ENCODE data around the gene MACROD1. TPM values are rescaled to one million over a fixed set of nuclear protein-coding genes. Genes with fewer than 3 reads are reported as not detected.
"Not testable (repeated sequence)": the region's sequence is repeated elsewhere in the genome, so short reads cannot be mapped to it uniquely, and the experiment has no call there.

The MACROD1 gene
- total RNA-seq, 1 experiment from 2014 or later = not detected

DNA sequence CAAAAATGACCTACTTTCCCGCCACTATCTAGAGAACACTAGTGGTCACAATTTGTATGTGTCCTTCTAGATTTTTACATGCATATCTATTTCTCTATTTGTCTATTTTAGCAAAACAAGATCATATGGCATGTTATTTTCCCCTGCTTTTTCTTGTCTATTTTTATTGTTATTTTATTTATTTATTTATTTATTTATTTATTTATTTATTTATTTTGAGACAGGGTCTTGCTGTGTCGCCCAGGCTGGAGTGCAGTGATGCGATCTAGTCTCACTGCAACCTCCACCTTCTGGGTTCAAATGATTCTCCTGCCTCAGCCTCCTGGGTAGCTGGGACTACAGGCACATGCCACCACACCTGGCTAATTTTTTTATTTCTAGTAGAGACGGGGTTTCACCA is 202.0 kb downstream of the MACROD1 start:
- H2AFZ ChIP-seq (ENCODE audit: low read length); H3K9me2 ChIP-seq (replicated peaks; ENCODE audit: insufficient read depth, low read length); H4K20me1 ChIP-seq (ENCODE audit: insufficient read depth, low read depth, low read length); H3K4me2 ChIP-seq (ENCODE audit: low read depth, low read length, poor library complexity, severe bottlenecking); H3K4me3 ChIP-seq (ENCODE audit: low read length); H3K4me1 ChIP-seq (ENCODE audit: low read length); DNase-seq; H3K27me3 ChIP-seq (ENCODE audit: low read length); H3K27ac ChIP-seq (ENCODE audit: low read length); H3K36me3 ChIP-seq (ENCODE audit: insufficient read depth, low read length); H3K9ac ChIP-seq (ENCODE audit: low read length); H3K79me2 ChIP-seq (ENCODE audit: low read length); H3K9me3 ChIP-seq (ENCODE audit: low read length): not testable (repeated sequence)

DNA sequence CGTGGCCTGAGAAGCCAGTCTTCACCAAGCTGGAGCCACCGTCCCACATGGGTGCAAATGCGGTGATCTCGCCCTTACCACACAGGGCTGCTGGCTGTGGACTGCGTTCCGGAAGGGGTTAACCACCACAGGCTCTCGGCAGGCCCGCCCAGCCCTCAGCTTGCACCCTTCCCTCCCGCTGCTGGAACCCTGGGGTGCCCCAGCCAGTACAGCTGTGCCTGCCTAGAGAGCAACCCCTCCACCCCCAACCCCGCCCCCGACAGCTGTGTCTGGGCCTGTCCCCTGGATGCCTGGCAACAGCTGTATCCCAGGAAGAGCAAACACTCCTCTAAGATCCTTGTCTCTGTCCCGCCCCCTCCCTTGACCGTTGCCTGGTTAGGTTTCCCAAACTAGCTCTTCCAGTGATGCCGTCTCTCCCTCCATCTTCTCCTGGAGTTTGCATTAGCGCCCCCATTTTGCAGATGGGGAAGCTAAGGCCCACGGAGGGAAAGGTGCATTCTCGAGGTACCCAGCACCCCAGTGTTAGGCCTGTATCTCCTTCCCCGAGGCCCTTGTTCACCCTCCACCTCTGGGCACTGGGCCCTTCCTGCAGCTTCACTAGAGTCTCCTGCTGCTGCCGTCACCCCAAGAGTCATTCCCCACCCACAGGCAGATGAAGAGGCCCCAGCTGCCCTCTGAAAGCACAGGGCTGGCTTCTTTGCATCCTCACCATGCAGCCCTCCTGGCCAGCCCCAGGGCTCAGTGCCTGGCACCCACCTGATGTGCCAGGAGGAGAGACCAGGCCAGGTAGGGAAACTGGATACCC is 204.1 kb downstream of the MACROD1 start:
- H3K9ac ChIP-seq (ENCODE audit: low read length) = no peak overlapping the region
- no peaks in the 10 kb centered on the region for H3K27me3 ChIP-seq (ENCODE audit: low read length)
- H3K79me2 ChIP-seq (ENCODE audit: low read length) = no peaks in the 10 kb centered on the region
- no peak overlapping the region for H3K4me3 ChIP-seq (ENCODE audit: low read length)
- H3K4me1 ChIP-seq (ENCODE audit: low read length) = no peaks in the 10 kb centered on the region
- H3K27ac ChIP-seq (ENCODE audit: low read length) = no peak overlapping the region
- no peaks in the 10 kb centered on the region for H3K9me3 ChIP-seq (ENCODE audit: low read length)
- no peak overlapping the region for H3K4me2 ChIP-seq (ENCODE audit: low read depth, low read length, poor library complexity, severe bottlenecking)
- no peaks in the 10 kb centered on the region for H3K36me3 ChIP-seq (ENCODE audit: insufficient read depth, low read length)
- H4K20me1 ChIP-seq (ENCODE audit: insufficient read depth, low read depth, low read length) = peaks cover 9% of the 10 kb centered on the region; the same call in 1 of the 2 replicates
- H3K9me2 ChIP-seq (replicated peaks; ENCODE audit: insufficient read depth, low read length) = no peaks in the 10 kb centered on the region
- no peak overlapping the region for H2AFZ ChIP-seq (ENCODE audit: low read length)
- DNase-seq = no peak

DNA sequence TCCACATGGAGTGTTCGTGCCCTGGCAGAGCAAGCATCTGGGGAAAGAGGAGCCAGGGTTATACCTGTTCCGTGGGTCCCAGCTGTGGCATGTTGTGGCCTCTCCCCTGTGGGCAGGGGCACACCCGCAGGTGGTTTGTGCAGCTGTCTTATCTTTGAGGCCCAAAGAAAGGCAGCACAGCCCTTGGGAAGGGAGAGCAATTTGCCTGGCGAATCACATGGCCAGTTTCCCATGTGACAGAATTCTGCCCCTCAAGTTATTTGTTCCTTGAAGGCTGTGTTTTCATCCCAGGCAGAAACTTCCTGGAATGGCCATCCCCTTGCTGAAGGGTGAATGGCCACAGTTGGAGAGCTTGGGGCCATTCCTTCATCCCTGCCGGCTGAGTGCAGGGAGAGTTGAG is 207.9 kb downstream of the MACROD1 start:
- H3K79me2 ChIP-seq (ENCODE audit: low read length) = no peaks in the 10 kb centered on the region

DNA sequence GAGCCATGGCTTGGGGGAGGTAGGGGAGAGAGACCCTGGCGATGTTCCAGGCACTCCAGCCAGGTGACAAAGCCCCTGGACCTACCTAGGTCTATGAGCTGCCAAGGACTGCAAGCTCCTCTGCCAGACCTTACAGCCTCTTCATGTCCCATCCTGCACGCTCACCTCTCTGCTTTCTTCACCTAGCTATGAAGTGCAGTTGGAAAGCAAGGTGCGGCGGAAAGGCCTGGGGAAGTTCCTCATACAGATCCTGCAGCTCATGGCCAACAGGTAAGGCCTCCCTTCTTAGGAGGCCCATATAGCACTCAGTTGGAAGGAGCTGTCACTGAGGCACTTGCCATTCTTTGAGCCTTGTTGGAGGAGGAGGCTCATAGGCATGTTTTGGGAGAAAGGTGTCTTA is 213.3 kb downstream of the MACROD1 start:
- Histone ChIP-seq H3K4me2 (ENCODE audit: low read depth, low read length, poor library complexity, severe bottlenecking) (no peak overlapping the region), H3K79me2 (ENCODE audit: low read length) (no peaks in the 10 kb centered on the region), H4K20me1 (ENCODE audit: insufficient read depth, low read depth, low read length) (no peaks in the 10 kb centered on the region), H3K36me3 (ENCODE audit: insufficient read depth, low read length) (peaks cover 9% of the 10 kb centered on the region; the same call in 1 of the 2 replicates), H3K27me3 (ENCODE audit: low read length) (no peaks in the 10 kb centered on the region), H3K27ac (ENCODE audit: low read length) (no peak overlapping the region), H3K9me3 (ENCODE audit: low read length) (no peaks in the 10 kb centered on the region), H3K9me2 (replicated peaks; ENCODE audit: insufficient read depth, low read length) (no peaks in the 10 kb centered on the region), H3K4me1 (ENCODE audit: low read length) (no peaks in the 10 kb centered on the region), H3K4me3 (ENCODE audit: low read length) (no peak overlapping the region), H3K9ac (ENCODE audit: low read length) (no peak overlapping the region), H2AFZ (ENCODE audit: low read length) (no peak overlapping the region)
- no peak for DNase-seq

More for the DNA sequence above, 207.9 kb downstream of the MACROD1 start:
- Histone ChIP-seq H3K36me3 (ENCODE audit: insufficient read depth, low read length) (no peaks in the 10 kb centered on the region), H3K9me3 (ENCODE audit: low read length) (no peaks in the 10 kb centered on the region), H3K27me3 (ENCODE audit: low read length) (no peaks in the 10 kb centered on the region), H3K27ac (ENCODE audit: low read length) (no peak overlapping the region), H3K9me2 (replicated peaks; ENCODE audit: insufficient read depth, low read length) (no peaks in the 10 kb centered on the region), H3K9ac (ENCODE audit: low read length) (no peak overlapping the region), H3K4me2 (ENCODE audit: low read depth, low read length, poor library complexity, severe bottlenecking) (no peak overlapping the region), H4K20me1 (ENCODE audit: insufficient read depth, low read depth, low read length) (peaks cover 9% of the 10 kb centered on the region; the same call in 1 of the 2 replicates), H3K4me3 (ENCODE audit: low read length) (no peak overlapping the region), H2AFZ (ENCODE audit: low read length) (no peak overlapping the region), H3K4me1 (ENCODE audit: low read length) (no peaks in the 10 kb centered on the region)
- DNase-seq = no peak

DNA sequence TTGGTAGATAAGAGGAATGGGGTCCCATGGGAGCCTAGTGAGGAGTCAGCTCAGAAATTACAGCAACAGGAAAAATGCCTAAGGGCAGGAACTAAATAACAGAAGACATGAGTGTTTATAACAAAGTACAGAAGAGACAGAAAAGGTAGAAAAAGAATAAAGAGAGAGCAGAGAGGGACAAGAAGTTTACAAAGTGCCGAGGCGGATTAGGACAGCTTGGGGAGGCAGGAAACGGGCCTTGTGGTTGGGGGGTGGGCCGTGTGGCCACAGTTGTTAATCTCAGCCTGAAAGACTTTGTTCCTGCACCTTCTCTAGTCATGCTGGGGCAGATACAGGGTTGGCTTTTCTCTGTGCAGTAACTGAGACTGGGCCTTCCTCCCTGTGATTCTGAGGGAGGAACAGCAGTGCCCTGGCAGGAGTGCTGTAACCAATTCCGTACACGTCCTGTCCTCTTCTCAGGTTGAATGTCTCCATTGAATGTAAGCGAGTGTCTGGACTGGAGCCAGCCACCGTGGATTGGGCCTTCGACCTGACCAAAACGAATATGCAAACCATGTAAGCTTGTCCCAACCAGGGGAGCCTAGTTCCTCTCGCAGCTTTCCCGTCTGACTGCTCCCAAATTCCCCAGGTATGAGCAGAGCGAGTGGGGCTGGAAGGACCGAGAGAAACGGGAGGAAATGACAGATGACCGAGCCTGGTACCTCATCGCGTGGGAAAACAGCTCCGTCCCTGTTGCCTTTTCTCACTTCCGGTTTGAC is 214.0 kb downstream of the MACROD1 start:
- H3K36me3 ChIP-seq (ENCODE audit: insufficient read depth, low read length) = peaks cover 10% of the 10 kb centered on the region
- no peaks in the 10 kb centered on the region for H3K4me1 ChIP-seq (ENCODE audit: low read length)
- no peaks in the 10 kb centered on the region for H3K79me2 ChIP-seq (ENCODE audit: low read length)
- H3K4me3 ChIP-seq (ENCODE audit: low read length) = no peak overlapping the region
- no peak overlapping the region for H3K4me2 ChIP-seq (ENCODE audit: low read depth, low read length, poor library complexity, severe bottlenecking)
- H3K27me3 ChIP-seq (ENCODE audit: low read length) = no peaks in the 10 kb centered on the region
- no peaks in the 10 kb centered on the region for H4K20me1 ChIP-seq (ENCODE audit: insufficient read depth, low read depth, low read length)
- H3K9me3 ChIP-seq (ENCODE audit: low read length) = no peaks in the 10 kb centered on the region
- H2AFZ ChIP-seq (ENCODE audit: low read length) = no peak overlapping the region
- DNase-seq = no peak
- H3K9me2 ChIP-seq (replicated peaks; ENCODE audit: insufficient read depth, low read length) = no peaks in the 10 kb centered on the region
- no peak overlapping the region for H3K9ac ChIP-seq (ENCODE audit: low read length)
- H3K27ac ChIP-seq (ENCODE audit: low read length) = no peak overlapping the region

Small RNA genes within 50 kb of the gene (small RNA-seq; reads per million reads assigned to genes)
- not detected for gene RNU6-45P

Other genes starting within 250 kb of the MACROD1 start
- gene RCOR2, start 248.9 kb downstream of the MACROD1 start, total RNA-seq (2014; rRNA removed; shearing (Covaris generic); ENCODE audit: low replicate concordance) = 2.1 and 2.4 TPM in 2 replicates
- 19.0 and 19.2 TPM in 2 replicates for gene NAA40, start 227.1 kb downstream of the MACROD1 start, total RNA-seq (2014; rRNA removed; shearing (Covaris generic); ENCODE audit: low replicate concordance)
- 574 and 779 TPM in 2 replicates for gene COX8A, start 191.5 kb downstream of the MACROD1 start, total RNA-seq (2014; rRNA removed; shearing (Covaris generic); ENCODE audit: low replicate concordance)
- 41.6 and 61.7 TPM in 2 replicates for gene OTUB1, start 179.7 kb downstream of the MACROD1 start, total RNA-seq (2014; rRNA removed; shearing (Covaris generic); ENCODE audit: low replicate concordance)
- not detected in 2 replicates for gene FLRT1, start 130.2 kb downstream of the MACROD1 start, total RNA-seq (2014; rRNA removed; shearing (Covaris generic); ENCODE audit: low replicate concordance)
- 101 and 199 TPM in 2 replicates for gene STIP1, start 20.1 kb upstream of the MACROD1 start, total RNA-seq (2014; rRNA removed; shearing (Covaris generic); ENCODE audit: low replicate concordance)
- 72.7 and 141 TPM in 2 replicates for gene FERMT3, start 40.6 kb upstream of the MACROD1 start, total RNA-seq (2014; rRNA removed; shearing (Covaris generic); ENCODE audit: low replicate concordance)
- 72.5 and 90.4 TPM in 2 replicates for gene TRPT1, start 60.1 kb upstream of the MACROD1 start, total RNA-seq (2014; rRNA removed; shearing (Covaris generic); ENCODE audit: low replicate concordance)
- 70.0 and 114 TPM in 2 replicates for gene NUDT22, start 60.2 kb upstream of the MACROD1 start, total RNA-seq (2014; rRNA removed; shearing (Covaris generic); ENCODE audit: low replicate concordance)
- 32.0 and 51.0 TPM in 2 replicates for gene DNAJC4, start 64.4 kb upstream of the MACROD1 start, total RNA-seq (2014; rRNA removed; shearing (Covaris generic); ENCODE audit: low replicate concordance)
- 43.4 and 67.9 TPM in 2 replicates for gene VEGFB, start 68.5 kb upstream of the MACROD1 start, total RNA-seq (2014; rRNA removed; shearing (Covaris generic); ENCODE audit: low replicate concordance)
- gene FKBP2, start 75.0 kb upstream of the MACROD1 start, total RNA-seq (2014; rRNA removed; shearing (Covaris generic); ENCODE audit: low replicate concordance) = 27.8 and 73.4 TPM in 2 replicates
- gene PPP1R14B, start 80.8 kb upstream of the MACROD1 start, total RNA-seq (2014; rRNA removed; shearing (Covaris generic); ENCODE audit: low replicate concordance) = 111 and 256 TPM in 2 replicates
- 5.7 and 12.7 TPM in 2 replicates for gene PLCB3, start 85.4 kb upstream of the MACROD1 start, total RNA-seq (2014; rRNA removed; shearing (Covaris generic); ENCODE audit: low replicate concordance)
- gene BAD, start 118.6 kb upstream of the MACROD1 start, total RNA-seq (2014; rRNA removed; shearing (Covaris generic); ENCODE audit: low replicate concordance) = 45.3 and 94.6 TPM in 2 replicates
- 10.8 and 14.2 TPM in 2 replicates for gene GPR137, start 119.7 kb upstream of the MACROD1 start, total RNA-seq (2014; rRNA removed; shearing (Covaris generic); ENCODE audit: low replicate concordance)
- not detected in 2 replicates for gene KCNK4, start 125.2 kb upstream of the MACROD1 start, total RNA-seq (2014; rRNA removed; shearing (Covaris generic); ENCODE audit: low replicate concordance)
- gene CATSPERZ, start 134.2 kb upstream of the MACROD1 start, total RNA-seq (2014; rRNA removed; shearing (Covaris generic); ENCODE audit: low replicate concordance) = not detected in 2 replicates
- 16.0 and 33.9 TPM in 2 replicates for gene ESRRA, start 139.4 kb upstream of the MACROD1 start, total RNA-seq (2014; rRNA removed; shearing (Covaris generic); ENCODE audit: low replicate concordance)
- gene TRMT112, start 151.4 kb upstream of the MACROD1 start, total RNA-seq (2014; rRNA removed; shearing (Covaris generic); ENCODE audit: low replicate concordance) = 363 and 557 TPM in 2 replicates
- 205 and 428 TPM in 2 replicates for gene PRDX5, start 152.0 kb upstream of the MACROD1 start, total RNA-seq (2014; rRNA removed; shearing (Covaris generic); ENCODE audit: low replicate concordance)
- 34.9 and 88.2 TPM in 2 replicates for gene CCDC88B, start 174.1 kb upstream of the MACROD1 start, total RNA-seq (2014; rRNA removed; shearing (Covaris generic); ENCODE audit: low replicate concordance)
- gene RPS6KA4, start 193.0 kb upstream of the MACROD1 start, total RNA-seq (2014; rRNA removed; shearing (Covaris generic); ENCODE audit: low replicate concordance) = 17.1 and 38.4 TPM in 2 replicates

Data from Karpas-422 (cell line).